Motor neuron (in vitro differentiated cells): ENCODE measurements around the gene FEM1C. TPM values are rescaled to one million over a fixed set of nuclear protein-coding genes. Genes with fewer than 3 reads are reported as not detected.

Experiments used
- ATAC-seq, 8 experiments: fragments of 200-7000 bp; cut with Tn5 transposase; replicated peaks in 6 of 8; 2 replicates each; pipeline ENCODE4 v1.8.0; 2021; ENCODE audit warnings: mild to moderate bottlenecking in 8 of 8, moderate library complexity in 8 of 8
- H3K27ac ChIP-seq, 2 donors: fragments of 250-450 bp; sonication (Bioruptor Pico); 2 replicates each; pipeline ENCODE4 v1.9.0; 2021; ENCODE audit warnings: antibody characterized with exemption in 2 of 2, mild to moderate bottlenecking in 2 of 2, moderate library complexity in 1 of 2
- H3K4me1 ChIP-seq, 2 donors: fragments of 250-450 bp; sonication (Bioruptor Pico); replicated peaks in 1 of 2; 2 replicates each; pipeline ENCODE4 v1.6.1; 2021; ENCODE audit warnings: antibody characterized with exemption in 2 of 2, mild to moderate bottlenecking in 2 of 2, moderate library complexity in 1 of 2
- H3K4me3 ChIP-seq, 5 donors: fragments of 250-450 bp; sonication (Bioruptor Pico); 2 replicates each; pipeline ENCODE4 v1.9.0; 2021; ENCODE audit warnings: antibody characterized with exemption in 5 of 5, mild to moderate bottlenecking in 5 of 5, moderate library complexity in 4 of 5
- WGBS, 10 experiments: fragments of 450-650 bp; shearing (Covaris generic); methylation state at CpG; one replicate each; pipeline ENCODE4 v1.0.0; 2022; 5-methylcytosine and 5-hydroxymethylcytosine counted together
- in situ Hi-C, 9 experiments: fragments of 400-800 bp; cut with MboI; loops; one replicate each; pipeline ENCODE4 v1.15.0; 2021; ENCODE audit warnings: low sequenced_read_pairs in 9 of 9, low pct_unique_long_range_greater_than_20kb in 2 of 9; ENCODE audit not compliant: unreplicated experiment in 9 of 9
- total RNA-seq, 8 experiments: library from RNA; unstranded; fragments of 300-600 nt; gene quantifications; 2 replicates each; pipeline versions ENCODE4 v1.2.3 to v1.2.4, GENCODE V29; 2022

Gene FEM1C
- total RNA-seq, 8 experiments from 2014 or later: 15.8 to 27.9 (median 20.8) TPM

DNA sequence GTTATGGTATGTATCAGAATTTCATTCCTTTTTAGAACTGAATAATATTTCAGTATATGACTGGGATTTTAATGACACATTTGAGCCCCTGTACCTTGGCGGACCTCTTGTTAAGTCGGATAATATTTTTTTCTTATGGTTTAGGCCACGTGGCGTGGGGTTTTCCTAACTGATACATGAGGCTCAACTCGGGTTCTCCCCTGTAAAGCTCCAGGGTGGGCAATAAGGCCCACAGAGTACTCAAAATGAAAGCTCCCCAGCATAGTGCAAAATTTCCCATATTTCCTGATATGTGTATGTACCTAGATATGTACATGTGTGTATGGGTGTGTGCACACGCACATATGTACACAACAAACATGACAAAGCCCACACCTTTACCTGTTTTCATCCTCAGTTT lies 33.2 kb upstream of the FEM1C start:
- H3K4me3 ChIP-seq: no peak overlapping the region
- peaks cover 0 to 3% of the 10 kb centered on the region in 2 donors for H3K4me1 ChIP-seq
- no peak overlapping the region for H3K27ac ChIP-seq
- no peak for ATAC-seq
- WGBS, 10 experiments: 83 to 100% (median 92%) methylated on average over 1 to 6 of the region's 6 CpGs; no CpG with 5 or more reads in 2 of the 10 experiments
- in situ Hi-C loops: loop anchor here in 5 of 9 experiments (10.0 to 25.0 kb wide), 4 partner anchors 263 to 490 kb away; no protein-coding TSS in a partner anchor

- ATAC-seq: no peak
- WGBS, 10 experiments: 50 to 94% (median 83%) methylated on average over 1 to 2 of the region's 2 CpGs; no CpG with 5 or more reads in 1 of the 10 experiments
- in situ Hi-C loops: loop anchor here in 5 of 9 experiments (10.0 to 25.0 kb wide), 4 partner anchors 263 to 490 kb away; no protein-coding TSS in a partner anchor
Measured at GRCh38 chr5:115577329-115577728, 32.8 kb upstream of the FEM1C start.

DNA sequence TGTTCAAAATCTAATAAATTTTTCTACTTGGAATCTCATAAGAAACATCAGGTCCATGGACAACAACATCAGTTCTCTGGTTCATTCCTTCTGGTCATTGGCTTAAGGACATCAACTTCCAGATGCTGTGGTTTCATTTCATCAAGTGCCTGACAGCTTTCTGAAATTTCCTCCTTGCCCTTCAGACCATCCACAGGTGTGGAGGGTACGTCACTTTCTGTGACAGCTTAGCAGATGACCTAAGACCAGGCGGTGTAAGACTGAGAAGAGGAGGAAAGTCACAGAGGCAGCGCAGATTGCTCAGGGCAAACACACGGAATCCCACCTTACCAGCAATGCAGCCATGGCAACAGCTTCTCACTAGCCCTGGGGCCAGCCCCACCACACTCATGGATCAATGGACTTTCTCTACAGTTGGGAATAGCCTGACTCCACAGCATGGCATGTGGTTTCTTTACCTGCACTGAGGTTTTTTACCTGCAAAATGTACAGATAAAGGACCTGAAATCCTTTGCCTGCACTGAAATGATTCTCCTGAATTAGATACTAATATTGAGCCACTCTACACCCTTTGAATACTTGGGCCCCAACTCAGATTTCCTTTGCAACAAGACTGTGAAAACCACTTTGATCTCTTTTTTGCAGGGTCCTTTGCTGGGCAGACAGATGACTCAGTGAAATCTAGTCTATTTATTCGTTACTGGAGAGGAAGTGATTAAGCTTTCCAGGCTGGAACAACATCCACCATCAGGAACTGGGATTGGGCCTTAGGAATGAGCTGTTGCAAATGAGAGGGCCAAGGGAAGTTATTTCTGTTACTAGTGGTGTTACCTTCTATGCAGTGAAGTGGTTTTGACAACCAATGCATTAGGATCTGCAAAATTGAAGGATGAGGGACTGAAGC lies 30.8 kb upstream of the FEM1C start:
- peak in 1 of 8 experiments; percentile 14 for ATAC-seq
- 0 to 100% (median 100%) methylated on average over 1 to 4 of the region's 5 CpGs; no CpG with 5 or more reads in 3 of the 10 experiments for WGBS, 10 experiments
- Histone ChIP-seq H3K27ac (no peak overlapping the region), H3K4me1 (peaks cover 0 to 11% of the 10 kb centered on the region in 2 donors), H3K4me3 (no peak overlapping the region)
- in situ Hi-C loops: loop anchor here in 5 of 9 experiments (10.0 to 25.0 kb wide), 4 partner anchors 261 to 488 kb away; no protein-coding TSS in a partner anchor

More at GRCh38 chr5:115577329-115577728, 32.8 kb upstream of the FEM1C start:
- Histone ChIP-seq H3K27ac (no peak overlapping the region), H3K4me1 (peaks cover 0 to 7% of the 10 kb centered on the region in 2 donors), H3K4me3 (no peak overlapping the region)

DNA sequence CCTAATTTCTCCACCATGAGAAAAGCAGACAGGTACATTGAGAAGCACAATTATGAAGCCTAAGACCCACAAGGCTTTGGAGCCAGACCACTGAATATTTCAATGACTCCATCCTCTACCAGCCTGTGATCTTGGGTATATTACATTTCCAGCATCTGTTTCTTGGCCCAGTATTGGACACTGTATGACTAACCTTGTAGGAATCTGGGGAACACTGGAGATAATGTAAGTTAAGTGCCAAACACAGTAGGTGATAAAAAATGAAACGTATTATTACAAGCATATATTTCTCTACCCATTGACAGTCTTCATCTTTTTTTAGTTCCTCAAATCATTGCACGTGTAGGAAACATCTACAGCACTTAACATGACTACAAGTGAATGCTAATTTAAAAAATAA lies 28.6 kb upstream of the FEM1C start:
- Histone ChIP-seq H3K27ac (no peak overlapping the region), H3K4me3 (no peak overlapping the region), H3K4me1 (peaks cover 0 to 9% of the 10 kb centered on the region in 2 donors)
- in situ Hi-C loops: loop anchor here in 1 of 9 experiments (10.0 kb wide), 1 partner anchor 258 kb away; no protein-coding TSS in a partner anchor
- ATAC-seq: peak in 1 of 8 experiments; percentile 17
- WGBS, 10 experiments: 20 to 100% (median 100%) methylated on average over 1 to 2 of the region's 2 CpGs

- Histone ChIP-seq H3K27ac (no peak overlapping the region), H3K4me1 (peaks cover 0 to 9% of the 10 kb centered on the region in 2 donors), H3K4me3 (no peak overlapping the region)
- WGBS, 10 experiments: 10 to 95% (median 77%) methylated on average over 2 to 5 of the region's 5 CpGs; no CpG with 5 or more reads in 1 of the 10 experiments
- in situ Hi-C loops: loop anchor here in 1 of 9 experiments (10.0 kb wide), 1 partner anchor 257 kb away; no protein-coding TSS in a partner anchor
- ATAC-seq: peak in 6 of 8 experiments; percentile 46 to 92 (median 63)
Measured at GRCh38 chr5:115571441-115571878, 26.9 kb upstream of the FEM1C start.

DNA sequence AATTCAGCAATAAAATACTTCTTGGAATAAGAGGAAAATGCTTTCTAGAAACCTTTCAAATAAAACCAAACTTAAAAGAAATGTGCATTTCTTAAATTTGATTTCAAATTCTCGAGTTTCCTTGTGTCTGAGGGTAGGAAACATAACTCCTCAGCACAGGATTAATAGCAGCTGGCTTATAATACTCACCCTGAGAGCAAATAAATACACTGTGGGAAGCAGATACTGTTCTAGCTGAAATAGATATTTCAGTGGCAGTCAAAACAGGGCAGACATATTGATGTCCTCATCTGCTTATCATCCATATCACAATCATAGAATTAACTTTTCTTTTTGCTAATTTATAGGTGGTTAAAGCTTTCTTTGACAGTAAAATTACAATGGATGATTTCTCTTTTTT lies 24.1 kb upstream of the FEM1C start:
- in situ Hi-C loops: no loop called here
- no peak for ATAC-seq
- H3K4me1 ChIP-seq: peaks cover 0 to 9% of the 10 kb centered on the region in 2 donors
- no peak overlapping the region for H3K4me3 ChIP-seq
- 45 to 100% (median 80%) methylated on average over 1 of the region's 1 CpG; no CpG with 5 or more reads in 1 of the 10 experiments for WGBS, 10 experiments
- H3K27ac ChIP-seq: no peak overlapping the region

GRCh38 chr5:115565233-115565632 lies 20.7 kb upstream of the FEM1C start:
- 43 to 100% (median 91%) methylated on average over 1 to 2 of the region's 2 CpGs; no CpG with 5 or more reads in 1 of the 10 experiments for WGBS, 10 experiments
- in situ Hi-C loops: no loop called here

DNA sequence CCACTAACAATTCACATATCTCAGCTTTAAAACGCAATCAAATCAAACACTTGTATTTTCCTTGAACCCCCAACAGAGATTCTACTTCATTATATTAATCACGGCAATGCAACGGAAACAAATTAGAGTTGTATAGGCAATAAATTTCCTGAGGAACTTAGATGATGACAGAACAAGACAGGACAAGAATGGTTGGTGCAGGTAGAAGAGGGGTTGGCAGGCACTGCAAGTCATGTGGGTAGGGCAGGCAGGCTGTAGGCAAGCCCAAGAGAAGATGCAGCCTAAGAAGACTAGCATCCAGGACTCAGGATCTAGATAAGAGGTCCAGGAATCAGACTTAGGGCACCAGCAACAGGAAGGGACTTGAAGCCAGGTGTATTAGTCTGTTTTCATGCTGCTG lies 16.6 kb upstream of the FEM1C start:
- in situ Hi-C loops: no loop called here
- Histone ChIP-seq H3K4me1 (peaks cover 10 to 13% of the 10 kb centered on the region in 2 donors), H3K4me3 (no peak overlapping the region), H3K27ac (no peak overlapping the region)
- 88 to 100% (median 100%) methylated on average over 2 to 3 of the region's 3 CpGs; no CpG with 5 or more reads in 4 of the 10 experiments for WGBS, 10 experiments
- ATAC-seq: no peak

More at GRCh38 chr5:115565233-115565632, 20.7 kb upstream of the FEM1C start:
- Histone ChIP-seq H3K4me3 (no peak overlapping the region), H3K27ac (no peak overlapping the region), H3K4me1 (no peaks in the 10 kb centered on the region)
- peak in 4 of 8 experiments; percentile 42 to 94 (median 88) for ATAC-seq

- peak in 4 of 8 experiments; percentile 26 to 54 (median 46) for ATAC-seq
- peaks cover 10 to 13% of the 10 kb centered on the region in 2 donors for H3K4me1 ChIP-seq
- H3K4me3 ChIP-seq: no peak overlapping the region
- no peak overlapping the region for H3K27ac ChIP-seq
- in situ Hi-C loops: no loop called here
Measured at GRCh38 chr5:115559524-115559923, 14.9 kb upstream of the FEM1C start.

DNA sequence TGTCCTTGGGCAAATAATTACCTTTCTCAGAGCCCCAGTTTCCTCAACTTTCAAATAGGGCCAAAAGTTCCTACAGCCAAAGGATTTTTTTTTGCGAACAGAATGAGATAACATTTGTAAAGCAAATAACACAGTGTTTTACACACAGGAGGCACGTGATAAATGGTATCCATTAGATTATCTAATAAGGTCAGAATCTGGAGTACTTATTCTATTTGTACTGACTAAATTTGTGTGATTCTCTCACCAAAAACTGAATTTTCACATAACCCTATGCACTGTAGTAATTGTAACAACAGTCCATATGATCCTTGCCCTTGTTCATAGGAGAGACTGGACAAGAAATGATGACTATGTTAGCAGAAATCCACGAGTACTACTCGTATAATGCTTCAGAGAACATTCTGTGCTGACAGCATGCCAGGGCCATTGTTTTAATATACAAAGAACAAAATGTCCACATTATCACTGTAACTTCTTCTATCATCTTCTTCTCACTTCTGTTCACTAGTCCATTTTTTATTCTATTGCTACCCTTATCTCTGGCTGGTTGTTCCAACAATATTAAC lies 13.9 kb upstream of the FEM1C start:
- peak in 1 of 8 experiments; percentile 36 for ATAC-seq
- no peak overlapping the region for H3K27ac ChIP-seq
- no peak overlapping the region for H3K4me3 ChIP-seq
- H3K4me1 ChIP-seq: peaks cover 10 to 13% of the 10 kb centered on the region in 2 donors
- in situ Hi-C loops: no loop called here
- 17 to 93% (median 67%) methylated on average over 1 to 4 of the region's 4 CpGs; no CpG with 5 or more reads in 2 of the 10 experiments for WGBS, 10 experiments

DNA sequence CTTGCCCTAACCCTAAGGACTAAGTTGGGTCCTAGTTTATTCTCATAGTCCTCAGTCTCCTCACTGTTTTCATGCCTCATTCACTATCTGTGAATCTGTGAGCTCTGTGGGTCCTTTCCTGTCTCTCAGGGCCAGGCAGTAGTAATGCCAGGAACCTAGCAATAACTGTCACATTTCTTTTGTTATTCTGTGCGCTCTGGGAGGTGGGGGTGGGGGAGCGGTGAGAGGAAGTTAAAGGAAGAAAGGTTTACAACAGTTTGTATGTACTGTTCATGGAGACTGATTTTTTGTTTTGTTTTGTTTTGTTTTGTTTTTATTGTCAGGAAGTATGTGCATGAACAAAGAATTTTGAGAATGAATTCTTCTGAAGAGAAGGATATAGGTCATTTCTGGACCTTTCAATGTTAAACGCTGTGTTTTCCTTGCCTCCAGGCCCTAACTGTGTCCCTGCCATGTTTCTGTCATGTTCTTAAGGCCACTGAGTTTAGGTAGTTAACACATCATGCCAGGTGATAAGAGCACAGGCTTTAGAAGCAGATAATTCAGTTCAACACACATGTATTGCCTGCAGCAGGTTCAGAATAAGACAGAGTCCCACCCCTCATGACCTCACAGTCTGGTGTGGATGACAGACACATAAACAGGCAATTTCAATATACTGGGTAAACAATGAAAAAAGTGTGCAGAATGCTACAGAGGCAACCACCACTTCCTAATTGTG lies 13.3 kb upstream of the FEM1C start:
- no peak overlapping the region for H3K27ac ChIP-seq
- WGBS, 10 experiments: 25 to 89% (median 55%) methylated on average over 1 to 3 of the region's 3 CpGs; no CpG with 5 or more reads in 2 of the 10 experiments
- peak; percentile 36 to 84 (median 67) for ATAC-seq
- in situ Hi-C loops: no loop called here
- peaks cover 10 to 13% of the 10 kb centered on the region in 2 donors for H3K4me1 ChIP-seq
- no peak overlapping the region for H3K4me3 ChIP-seq

GRCh38 chr5:115556276-115556675 lies 11.7 kb upstream of the FEM1C start:
- Histone ChIP-seq H3K4me3 (no peak overlapping the region), H3K27ac (no peak overlapping the region), H3K4me1 (peaks cover 10 to 13% of the 10 kb centered on the region in 2 donors)
- no peak for ATAC-seq
- 75 to 100% (median 93%) methylated on average over 1 to 2 of the region's 2 CpGs; no CpG with 5 or more reads in 2 of the 10 experiments for WGBS, 10 experiments
- in situ Hi-C loops: no loop called here
